Panc1 (cell line): Measurements from ENCODE around the gene COL4A4.

ENCODE experiments used
- CTCF ChIP-seq: fragments of 450-650 bp; IDR thresholded peaks from 2 replicates; pipeline ENCODE4 v1.5.1; 2017; ENCODE audit warnings: mild to moderate bottlenecking
- POLR2AphosphoS5 ChIP-seq: IDR thresholded peaks from 2 replicates; pipeline ENCODE4 v1.6.1; 2012; ENCODE audit warnings: mild to moderate bottlenecking, low read depth, low read length, moderate library complexity
- REST ChIP-seq, 2 experiments: IDR thresholded peaks; 2 replicates each; pipeline ENCODE4 v1.6.1; 2011 to 2012; ENCODE audit warnings: low read depth in 2 of 2, control low read depth in 1 of 2, low read length in 1 of 2, mild to moderate bottlenecking in 1 of 2, moderate library complexity in 1 of 2; ENCODE audit not compliant: insufficient read depth in 1 of 2
- SIN3A ChIP-seq: IDR thresholded peaks from 2 replicates; pipeline ENCODE4 v1.6.1; 2012; ENCODE audit warnings: low read depth, mild to moderate bottlenecking, low read length, moderate library complexity, borderline replicate concordance; ENCODE audit not compliant: insufficient read depth
- TCF7L2 ChIP-seq: IDR thresholded peaks from 2 replicates; pipeline ENCODE4 v1.6.1; 2011; ENCODE audit warnings: mild to moderate bottlenecking, low read depth, low read length, inconsistent platforms

- TF ChIP-seq CTCF, result no peak
- no peak for TF ChIP-seq SIN3A
- no peak for TF ChIP-seq POLR2AphosphoS5
- no peak for TF ChIP-seq REST (IDR thresholded peaks at IDR 0.05; ENCODE audit: insufficient read depth in 1 of 2, low read depth in 2 of 2, low read length in 1 of 2)
- no peak for TF ChIP-seq TCF7L2
These were observed 8.8 kb downstream of the COL4A4 start for GRCh38 chr2:227154986-227155774.
